Panc1 (cell line): Measurements from ENCODE around the gene GAB1. TPM values are rescaled to one million over a fixed set of nuclear protein-coding genes. Genes with fewer than 3 reads are reported as not detected.
A peak's percentile ranks its signal among the peaks of the same experiment; 100 is the strongest.

Source experiments
- ATAC-seq: fragments of 200-7000 bp; cut with Tn5 transposase; 2 replicates; pipeline ENCODE4 v1.9.1; 2020; ENCODE audit warnings: mild to moderate bottlenecking, moderate library complexity
- BruUV-seq: library from RNA; stranded (reverse); fragments of 400-500 nt; replicated peaks from 2 replicates; lab custom pipeline; 2021; lab: Mats Ljungman, UMichigan
- CTCF ChIA-PET: fragments of 300-600 bp; sonication (Branson Sonifier 250); formaldehyde crosslinking; loops from one replicate; lab custom pipeline; 2022; ENCODE audit warnings: antibody characterized with exemption; lab: Charles Lee
- POLR2A ChIA-PET: fragments of 300-600 bp; sonication (Branson Sonifier 250); formaldehyde crosslinking; loops from one replicate; lab custom pipeline; 2022; ENCODE audit warnings: antibody characterized with exemption; lab: Charles Lee
- DNase-seq: peaks from one replicate; pipeline ENCODE4 v3.0.0-alpha.2; 2010; ENCODE audit warnings: low read depth, low spot score
- H3K27ac ChIP-seq: 2 replicates; pipeline ENCODE4 v1.5.1; 2011; ENCODE audit warnings: mild to moderate bottlenecking, low read length, inconsistent platforms
- H3K27me3 ChIP-seq: fragments of 200-500 bp; sonication (Bioruptor generic); 2 replicates; pipeline ENCODE4 v1.6.0; 2014; ENCODE audit warnings: low read length, inconsistent platforms; ENCODE audit not compliant: control insufficient read depth, insufficient read depth
- H3K36me3 ChIP-seq: fragments of 200-500 bp; sonication (Bioruptor generic); 2 replicates; pipeline ENCODE4 v1.5.1; 2014; ENCODE audit warnings: inconsistent platforms, mild to moderate bottlenecking, low read length, moderate library complexity; ENCODE audit not compliant: control insufficient read depth, insufficient read depth
- H3K4me1 ChIP-seq: 2 replicates; pipeline ENCODE4 v1.5.1; 2011; ENCODE audit warnings: inconsistent platforms, mild to moderate bottlenecking, low read length, moderate library complexity; ENCODE audit not compliant: control insufficient read depth, insufficient read depth
- H3K4me3 ChIP-seq, 2 experiments: 2 replicates each; pipeline ENCODE4 v1.5.1; 2011 to 2012; ENCODE audit warnings: low read depth in 2 of 2, low read length in 2 of 2, mild to moderate bottlenecking in 2 of 2, inconsistent platforms in 1 of 2, moderate library complexity in 1 of 2
- H3K9me3 ChIP-seq: fragments of 200-500 bp; sonication (Bioruptor generic); 2 replicates; pipeline ENCODE4 v1.5.1; 2014; ENCODE audit warnings: low read depth, mild to moderate bottlenecking, inconsistent platforms, low read length, moderate library complexity; ENCODE audit not compliant: control insufficient read depth, insufficient read depth
- POLR2AphosphoS5 ChIP-seq: IDR thresholded peaks from 2 replicates; pipeline ENCODE4 v1.6.1; 2012; ENCODE audit warnings: mild to moderate bottlenecking, low read depth, low read length, moderate library complexity
- SIN3A ChIP-seq: IDR thresholded peaks from 2 replicates; pipeline ENCODE4 v1.6.1; 2012; ENCODE audit warnings: low read depth, mild to moderate bottlenecking, low read length, moderate library complexity, borderline replicate concordance; ENCODE audit not compliant: insufficient read depth
- TCF7L2 ChIP-seq: IDR thresholded peaks from 2 replicates; pipeline ENCODE4 v1.6.1; 2011; ENCODE audit warnings: mild to moderate bottlenecking, low read depth, low read length, inconsistent platforms
- in situ Hi-C: cut with HindIII; loops from 2 replicates; pipeline ENCODE4 v1.10.0; 2016; ENCODE audit warnings: low sequenced_read_pairs, low pct_unique_long_range_greater_than_20kb
- intact Hi-C: fragments of 100-400 bp; cut with micrococcal nuclease; formaldehyde crosslinking; loops from one replicate; pipeline ENCODE4 v1.10.0; 2022; ENCODE audit not compliant: unreplicated experiment
- total RNA-seq: library from RNA; stranded (reverse); gene quantifications from one replicate; pipeline ENCODE4 v1.2.1, GENCODE V29; 2021; ENCODE audit not compliant: unreplicated experiment
- TF ChIP-seq, protein P1 (sequence below): fragments of 450-650 bp; IDR thresholded peaks from 2 replicates; pipeline ENCODE4 v1.5.1; 2017; ENCODE audit warnings: mild to moderate bottlenecking
- TF ChIP-seq, protein P2 (sequence below), 2 experiments: IDR thresholded peaks; 2 replicates each; pipeline ENCODE4 v1.6.1; 2011 to 2012; ENCODE audit warnings: low read depth in 2 of 2, control low read depth in 1 of 2, low read length in 1 of 2, mild to moderate bottlenecking in 1 of 2, moderate library complexity in 1 of 2; ENCODE audit not compliant: insufficient read depth in 1 of 2

Gene GAB1
- total RNA-seq, 1 experiment from 2014 or later, result 2.8 TPM

DNA sequence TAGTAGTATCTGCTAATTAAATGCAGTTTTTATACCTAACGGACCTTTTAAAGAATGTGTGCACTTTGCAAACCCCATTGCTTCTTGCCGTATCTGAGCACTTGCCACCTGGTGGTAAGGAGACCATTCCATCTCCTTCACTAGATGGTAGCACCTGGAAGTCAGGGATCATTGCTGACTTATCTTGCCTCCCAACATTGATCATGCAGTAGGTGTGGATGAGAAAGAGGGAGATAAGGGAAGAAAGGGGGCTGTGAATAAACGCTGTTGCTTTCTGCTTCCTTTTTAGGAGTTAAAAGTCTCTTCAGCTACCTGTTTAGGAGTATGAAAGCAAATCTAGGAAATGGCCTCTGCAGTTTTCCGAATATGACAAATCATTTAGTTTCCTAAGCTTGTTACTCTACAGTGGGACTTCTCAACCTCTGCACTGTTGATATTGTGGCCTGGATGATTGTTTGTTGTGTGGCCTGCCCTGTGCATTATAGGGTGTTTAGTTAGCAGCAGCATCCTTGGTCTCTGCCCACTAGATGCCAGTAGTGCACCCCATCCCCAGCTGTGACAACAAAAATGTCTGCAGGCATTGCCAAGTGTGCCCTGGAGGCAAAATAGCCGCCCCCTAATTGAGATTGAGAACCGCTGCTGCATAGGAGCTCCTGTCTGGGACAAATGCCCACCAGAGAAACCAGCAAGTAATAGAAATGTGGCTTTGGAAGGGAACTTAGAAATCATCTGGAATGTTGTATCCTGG is 38.8 kb downstream of the GAB1 start:
- DNase-seq (peak; percentile 24), ATAC-seq (no peak)
- Histone ChIP-seq H3K4me1 (no peaks in the 10 kb centered on the region), H3K4me3 (no peak overlapping the region), H3K36me3 (no peaks in the 10 kb centered on the region), H3K27ac (no peak overlapping the region), H3K9me3 (no peaks in the 10 kb centered on the region), H3K27me3 (no peaks in the 10 kb centered on the region)
- intact Hi-C loops, result no loop called here
- no TSS peak for BruUV-seq
- ChIA-PET CTCF (no interaction called here), POLR2A (no interaction called here)
- in situ Hi-C loops, result no loop called here
- TF ChIP-seq, protein P1, sequence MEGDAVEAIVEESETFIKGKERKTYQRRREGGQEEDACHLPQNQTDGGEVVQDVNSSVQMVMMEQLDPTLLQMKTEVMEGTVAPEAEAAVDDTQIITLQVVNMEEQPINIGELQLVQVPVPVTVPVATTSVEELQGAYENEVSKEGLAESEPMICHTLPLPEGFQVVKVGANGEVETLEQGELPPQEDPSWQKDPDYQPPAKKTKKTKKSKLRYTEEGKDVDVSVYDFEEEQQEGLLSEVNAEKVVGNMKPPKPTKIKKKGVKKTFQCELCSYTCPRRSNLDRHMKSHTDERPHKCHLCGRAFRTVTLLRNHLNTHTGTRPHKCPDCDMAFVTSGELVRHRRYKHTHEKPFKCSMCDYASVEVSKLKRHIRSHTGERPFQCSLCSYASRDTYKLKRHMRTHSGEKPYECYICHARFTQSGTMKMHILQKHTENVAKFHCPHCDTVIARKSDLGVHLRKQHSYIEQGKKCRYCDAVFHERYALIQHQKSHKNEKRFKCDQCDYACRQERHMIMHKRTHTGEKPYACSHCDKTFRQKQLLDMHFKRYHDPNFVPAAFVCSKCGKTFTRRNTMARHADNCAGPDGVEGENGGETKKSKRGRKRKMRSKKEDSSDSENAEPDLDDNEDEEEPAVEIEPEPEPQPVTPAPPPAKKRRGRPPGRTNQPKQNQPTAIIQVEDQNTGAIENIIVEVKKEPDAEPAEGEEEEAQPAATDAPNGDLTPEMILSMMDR, result peak; percentile 57
- TF ChIP-seq, protein P2, sequence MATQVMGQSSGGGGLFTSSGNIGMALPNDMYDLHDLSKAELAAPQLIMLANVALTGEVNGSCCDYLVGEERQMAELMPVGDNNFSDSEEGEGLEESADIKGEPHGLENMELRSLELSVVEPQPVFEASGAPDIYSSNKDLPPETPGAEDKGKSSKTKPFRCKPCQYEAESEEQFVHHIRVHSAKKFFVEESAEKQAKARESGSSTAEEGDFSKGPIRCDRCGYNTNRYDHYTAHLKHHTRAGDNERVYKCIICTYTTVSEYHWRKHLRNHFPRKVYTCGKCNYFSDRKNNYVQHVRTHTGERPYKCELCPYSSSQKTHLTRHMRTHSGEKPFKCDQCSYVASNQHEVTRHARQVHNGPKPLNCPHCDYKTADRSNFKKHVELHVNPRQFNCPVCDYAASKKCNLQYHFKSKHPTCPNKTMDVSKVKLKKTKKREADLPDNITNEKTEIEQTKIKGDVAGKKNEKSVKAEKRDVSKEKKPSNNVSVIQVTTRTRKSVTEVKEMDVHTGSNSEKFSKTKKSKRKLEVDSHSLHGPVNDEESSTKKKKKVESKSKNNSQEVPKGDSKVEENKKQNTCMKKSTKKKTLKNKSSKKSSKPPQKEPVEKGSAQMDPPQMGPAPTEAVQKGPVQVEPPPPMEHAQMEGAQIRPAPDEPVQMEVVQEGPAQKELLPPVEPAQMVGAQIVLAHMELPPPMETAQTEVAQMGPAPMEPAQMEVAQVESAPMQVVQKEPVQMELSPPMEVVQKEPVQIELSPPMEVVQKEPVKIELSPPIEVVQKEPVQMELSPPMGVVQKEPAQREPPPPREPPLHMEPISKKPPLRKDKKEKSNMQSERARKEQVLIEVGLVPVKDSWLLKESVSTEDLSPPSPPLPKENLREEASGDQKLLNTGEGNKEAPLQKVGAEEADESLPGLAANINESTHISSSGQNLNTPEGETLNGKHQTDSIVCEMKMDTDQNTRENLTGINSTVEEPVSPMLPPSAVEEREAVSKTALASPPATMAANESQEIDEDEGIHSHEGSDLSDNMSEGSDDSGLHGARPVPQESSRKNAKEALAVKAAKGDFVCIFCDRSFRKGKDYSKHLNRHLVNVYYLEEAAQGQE (IDR thresholded peaks at IDR 0.05; ENCODE audit: insufficient read depth in 1 of 2, low read depth in 2 of 2, low read length in 1 of 2), result no peak

DNA sequence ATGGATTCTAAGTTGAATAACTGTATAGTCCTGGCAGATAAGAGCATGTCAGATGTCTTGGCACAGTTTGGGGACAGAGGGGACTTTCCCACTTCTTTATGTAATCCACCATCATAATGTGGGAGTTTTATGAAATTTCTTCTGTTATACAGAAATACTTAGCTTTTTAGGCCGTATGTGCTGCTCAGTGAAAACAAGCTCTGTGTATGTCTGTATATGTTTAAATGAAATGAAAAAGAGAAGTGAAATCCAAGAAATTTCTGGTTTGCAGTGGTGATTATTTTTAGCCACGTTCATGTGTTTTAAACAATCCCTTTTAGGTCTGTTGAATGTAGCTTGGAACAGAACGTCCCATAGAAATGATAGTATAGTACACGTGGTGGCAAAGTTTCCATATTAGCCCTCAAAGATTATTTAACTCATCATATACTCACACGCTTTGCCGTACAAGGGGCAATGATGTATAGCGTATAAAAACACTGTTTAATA is 41.0 kb downstream of the GAB1 start:
- Histone ChIP-seq H3K4me1 (no peaks in the 10 kb centered on the region), H3K4me3 (no peak overlapping the region), H3K27ac (no peak overlapping the region), H3K36me3 (no peaks in the 10 kb centered on the region), H3K9me3 (no peaks in the 10 kb centered on the region), H3K27me3 (no peaks in the 10 kb centered on the region)
- no peak for TF ChIP-seq POLR2AphosphoS5
- TF ChIP-seq TCF7L2, result no peak
- TF ChIP-seq SIN3A, result no peak
- TF ChIP-seq, protein P1, result no peak
- POLR2A ChIA-PET, result no interaction called here
- DNase-seq (no peak), ATAC-seq (no peak)
- BruUV-seq, result no TSS peak
- intact Hi-C loops, result no loop called here
- in situ Hi-C loops, result no loop called here
- CTCF ChIA-PET, result interaction anchor here (0.7 kb wide), 1 partner anchor 1790 kb away, joined by 3 read pairs; no protein-coding TSS in a partner anchor
